CD4-positive, alpha-beta T cell treated with Interleukin-4 for 1 hour (primary cell): ENCODE measurements around the gene TRERF1.

Experiments used
- DNase-seq, 2 donors: peaks; one replicate each; pipeline ENCODE4 v3.0.0-alpha.2; 2020 to 2022

TRERF1 gene

DNA sequence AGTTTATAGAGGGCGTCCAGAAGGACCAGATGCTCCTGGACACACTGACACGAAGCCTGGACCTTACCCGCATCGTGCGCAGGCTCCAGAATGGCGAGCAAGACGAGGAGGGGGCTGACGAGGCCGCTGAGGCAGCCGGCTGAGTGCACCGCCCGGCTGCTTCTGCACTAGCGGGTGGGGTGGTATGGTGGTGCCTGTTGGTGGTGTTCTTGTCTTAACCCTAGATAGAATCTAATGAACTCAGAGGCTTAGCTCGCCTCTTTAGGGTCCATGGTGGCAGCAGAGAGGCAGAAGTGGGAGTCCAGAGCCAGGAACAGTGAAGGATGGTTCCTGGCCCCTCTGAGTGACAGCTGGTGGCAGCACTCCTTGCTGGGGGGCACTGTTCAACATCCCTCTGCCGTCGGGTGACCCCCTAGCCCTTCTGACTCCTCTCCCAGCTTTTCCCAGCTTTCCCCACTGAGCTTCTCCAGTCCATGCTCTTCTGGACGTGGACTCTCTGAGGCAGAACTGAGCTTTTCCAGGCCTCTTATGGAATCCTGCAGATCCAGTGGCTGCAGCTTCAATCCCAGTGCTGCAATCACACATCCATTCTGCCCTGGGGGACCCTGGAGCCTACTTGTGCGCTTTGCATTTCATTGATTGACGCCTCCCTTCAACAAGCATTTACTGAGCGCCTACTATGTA is 272.3 kb downstream of the TRERF1 start:
- no peak for DNase-seq

DNA sequence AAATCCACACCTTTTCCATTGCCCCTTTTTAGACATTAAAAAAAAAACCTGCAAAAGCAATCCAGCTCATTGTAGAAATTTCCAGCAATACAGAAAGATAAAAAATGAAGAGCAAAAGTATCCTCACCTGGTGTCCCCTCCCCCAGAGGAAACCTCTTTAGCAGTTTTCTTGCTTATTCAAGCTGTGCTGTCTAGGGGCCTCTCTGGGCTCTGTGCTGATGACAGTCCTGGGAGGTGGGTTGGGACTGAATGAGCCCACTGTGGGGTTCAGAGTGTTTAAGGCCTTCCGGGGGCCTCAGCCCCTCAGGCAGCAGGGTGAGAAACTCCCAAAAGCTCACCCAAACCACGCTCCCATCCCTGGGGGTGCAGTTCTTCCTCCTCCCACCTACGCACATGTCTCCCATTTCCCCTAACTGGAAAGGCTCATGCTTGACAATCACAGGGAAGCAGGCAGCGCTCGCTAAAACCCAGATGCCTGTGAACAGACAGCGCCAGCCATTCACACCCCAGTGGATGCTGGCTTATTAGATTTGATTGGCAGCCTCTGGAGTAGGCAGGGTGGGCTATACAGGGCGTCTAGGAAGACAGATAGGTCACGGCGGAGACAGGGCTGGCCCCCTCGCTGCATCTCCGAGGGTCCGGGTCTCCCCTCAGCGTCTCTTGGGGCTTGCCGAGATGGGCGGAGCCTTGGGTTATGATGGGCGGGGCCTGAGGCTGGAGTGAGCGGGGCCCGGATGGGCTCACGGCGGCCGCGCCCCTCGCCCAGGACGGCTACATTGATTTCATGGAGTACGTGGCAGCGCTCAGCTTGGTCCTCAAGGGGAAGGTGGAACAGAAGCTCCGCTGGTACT is 274.0 kb downstream of the TRERF1 start:
- DNase-seq = no peak

DNA sequence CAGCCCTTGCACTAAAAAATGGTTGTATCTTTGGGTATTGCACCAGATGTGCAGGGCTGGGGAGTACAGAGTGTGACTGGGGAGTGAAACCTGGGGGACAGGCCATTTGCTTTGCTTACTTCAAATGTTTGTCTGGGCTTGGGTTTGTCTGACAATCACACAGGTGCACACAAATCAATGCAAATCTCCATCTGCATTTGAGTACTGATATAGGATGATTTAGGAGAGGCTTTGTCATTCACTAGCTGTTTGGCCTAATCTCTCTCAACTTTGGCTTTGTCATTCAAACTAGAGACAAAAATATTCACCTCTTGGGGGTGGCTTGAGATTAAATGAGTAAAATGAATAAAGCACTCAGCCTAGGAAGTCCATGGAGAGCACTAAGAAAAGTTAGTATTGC is 274.7 kb downstream of the TRERF1 start:
- DNase-seq = no peak

DNA sequence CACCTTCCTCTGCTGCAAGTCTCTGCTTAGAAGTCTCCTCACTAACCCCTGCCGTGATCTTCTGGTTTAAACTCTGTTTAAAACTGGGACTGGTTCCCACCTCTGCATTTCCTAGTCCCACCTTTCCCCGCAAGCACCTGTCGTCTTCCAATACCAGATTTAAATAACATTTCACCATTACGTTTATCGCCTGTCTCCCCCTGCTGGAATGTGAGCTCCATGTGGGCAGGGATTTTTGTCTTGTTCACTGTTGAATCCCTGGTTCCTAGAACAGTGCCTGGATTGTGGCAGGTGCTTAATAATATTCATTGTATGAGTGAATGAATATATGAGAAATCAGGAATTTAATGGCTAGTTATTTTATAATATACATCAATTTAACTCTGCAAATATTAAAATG is 275.9 kb downstream of the TRERF1 start:
- DNase-seq = no peak
